Astrocyte (in vitro differentiated cells and primary cell): ENCODE data around the gene ADGRL1. TPM values are rescaled to one million over a fixed set of nuclear protein-coding genes. Genes with fewer than 3 reads are reported as not detected.
A peak's percentile ranks its signal among the peaks of the same experiment; 100 is the strongest.

ENCODE experiments used
- DNase-seq: peaks from one replicate; pipeline ENCODE4 v3.0.0-alpha.2; 2010; ENCODE audit warnings: low read depth
- FAIRE-seq: peaks from 2 replicates; lab custom pipeline; 2011; peaks lifted over from hg19 to GRCh38; lab: Jason Lieb, UNC
- H2AFZ ChIP-seq: 2 replicates; pipeline ENCODE4 v1.6.0; 2012; ENCODE audit warnings: low read depth, low read length, inconsistent platforms
- H3K27ac ChIP-seq: 2 replicates; pipeline ENCODE4 v1.5.1; 2011; ENCODE audit warnings: low read depth, low read length, inconsistent platforms
- H3K27me3 ChIP-seq: 2 replicates; pipeline ENCODE4 v1.6.0; 2011; ENCODE audit warnings: low read length, inconsistent platforms; ENCODE audit not compliant: insufficient read depth
- H3K36me3 ChIP-seq: 2 replicates; pipeline ENCODE4 v1.5.1; 2011; ENCODE audit warnings: low read length, inconsistent platforms; ENCODE audit not compliant: insufficient read depth
- H3K4me1 ChIP-seq: 2 replicates; pipeline ENCODE4 v1.5.1; 2011; ENCODE audit warnings: low read length, inconsistent platforms; ENCODE audit not compliant: insufficient read depth
- H3K4me2 ChIP-seq: 2 replicates; pipeline ENCODE4 v1.6.0; 2012; ENCODE audit warnings: low read length, inconsistent platforms
- H3K4me3 ChIP-seq: 2 replicates; pipeline ENCODE4 v1.5.1; 2011; ENCODE audit warnings: low read depth, mild to moderate bottlenecking, low read length, inconsistent platforms; ENCODE audit not compliant: insufficient read depth
- H3K79me2 ChIP-seq: 2 replicates; pipeline ENCODE4 v1.6.0; 2012; ENCODE audit warnings: mild to moderate bottlenecking, low read length, inconsistent platforms; ENCODE audit not compliant: insufficient read depth
- H3K9ac ChIP-seq: 2 replicates; pipeline ENCODE4 v1.6.0; 2012; ENCODE audit warnings: mild to moderate bottlenecking, low read length, inconsistent platforms
- H3K9me3 ChIP-seq: 2 replicates; pipeline ENCODE4 v1.5.1; 2012; ENCODE audit warnings: low read depth, mild to moderate bottlenecking, low read length, inconsistent platforms; ENCODE audit not compliant: insufficient read depth
- H4K20me1 ChIP-seq: 2 replicates; pipeline ENCODE4 v1.6.0; 2012; ENCODE audit warnings: low read length, inconsistent platforms; ENCODE audit not compliant: insufficient read depth
- H3K27ac Mint-ChIP-seq: one replicate; pipeline ENCODE4 v1.8.0; 2021; ENCODE audit warnings: mild to moderate bottlenecking, mixed read lengths; ENCODE audit not compliant: unreplicated experiment
- H3K27me3 Mint-ChIP-seq: one replicate; pipeline ENCODE4 v1.8.0; 2021; ENCODE audit warnings: low read depth, mixed read lengths; ENCODE audit not compliant: unreplicated experiment
- H3K36me3 Mint-ChIP-seq: one replicate; pipeline ENCODE4 v1.8.0; 2021; ENCODE audit warnings: low read depth, mixed read lengths; ENCODE audit not compliant: unreplicated experiment
- H3K4me1 Mint-ChIP-seq: one replicate; pipeline ENCODE4 v1.8.0; 2021; ENCODE audit warnings: low read depth, mixed read lengths; ENCODE audit not compliant: unreplicated experiment
- H3K4me3 Mint-ChIP-seq: one replicate; pipeline ENCODE4 v1.8.0; 2021; ENCODE audit warnings: mild to moderate bottlenecking, moderate library complexity, mixed read lengths; ENCODE audit not compliant: unreplicated experiment
- H3K9me3 Mint-ChIP-seq: one replicate; pipeline ENCODE4 v1.8.0; 2021; ENCODE audit warnings: mild to moderate bottlenecking, mixed read lengths; ENCODE audit not compliant: unreplicated experiment
- EZH2 ChIP-seq: IDR thresholded peaks from 2 replicates; pipeline ENCODE4 v1.6.1; 2012; ENCODE audit warnings: mild to moderate bottlenecking, low read length, inconsistent platforms; ENCODE audit not compliant: insufficient read depth
- total RNA-seq: library from RNA; stranded (reverse); gene quantifications from 2 replicates; pipeline ENCODE4 v1.2.1, GENCODE V29; 2021
- TF ChIP-seq, protein P1 (sequence below): IDR thresholded peaks from 2 replicates; pipeline ENCODE4 v1.5.1; 2011; ENCODE audit warnings: low read depth, mild to moderate bottlenecking, inconsistent platforms, low read length, moderate library complexity; ENCODE audit not compliant: insufficient read depth

ADGRL1 gene
- total RNA-seq, 1 donor from 2014 or later = 40.9 TPM

GRCh38 chr19:14115756-14116155 lies 90.2 kb downstream of the ADGRL1 start:
- FAIRE-seq (no peak), DNase-seq (no peak)
- no peaks in the 10 kb centered on the region for H3K27me3 ChIP-seq
- no peaks in the 10 kb centered on the region for H3K27me3 Mint-ChIP-seq
- H3K36me3 ChIP-seq = no peaks in the 10 kb centered on the region
- peaks cover 44% of the 10 kb centered on the region for H4K20me1 ChIP-seq
- H3K79me2 ChIP-seq = peaks cover 57% of the 10 kb centered on the region
- peak overlapping the region; percentile 90 for H3K4me3 ChIP-seq
- H3K9me3 ChIP-seq = no peaks in the 10 kb centered on the region
- H3K9ac ChIP-seq = no peak overlapping the region
- H3K9me3 Mint-ChIP-seq = no peaks in the 10 kb centered on the region
- no peaks in the 10 kb centered on the region for H3K36me3 Mint-ChIP-seq
- no peak overlapping the region for H2AFZ ChIP-seq
- no peak for TF ChIP-seq EZH2
- TF ChIP-seq, protein P1, sequence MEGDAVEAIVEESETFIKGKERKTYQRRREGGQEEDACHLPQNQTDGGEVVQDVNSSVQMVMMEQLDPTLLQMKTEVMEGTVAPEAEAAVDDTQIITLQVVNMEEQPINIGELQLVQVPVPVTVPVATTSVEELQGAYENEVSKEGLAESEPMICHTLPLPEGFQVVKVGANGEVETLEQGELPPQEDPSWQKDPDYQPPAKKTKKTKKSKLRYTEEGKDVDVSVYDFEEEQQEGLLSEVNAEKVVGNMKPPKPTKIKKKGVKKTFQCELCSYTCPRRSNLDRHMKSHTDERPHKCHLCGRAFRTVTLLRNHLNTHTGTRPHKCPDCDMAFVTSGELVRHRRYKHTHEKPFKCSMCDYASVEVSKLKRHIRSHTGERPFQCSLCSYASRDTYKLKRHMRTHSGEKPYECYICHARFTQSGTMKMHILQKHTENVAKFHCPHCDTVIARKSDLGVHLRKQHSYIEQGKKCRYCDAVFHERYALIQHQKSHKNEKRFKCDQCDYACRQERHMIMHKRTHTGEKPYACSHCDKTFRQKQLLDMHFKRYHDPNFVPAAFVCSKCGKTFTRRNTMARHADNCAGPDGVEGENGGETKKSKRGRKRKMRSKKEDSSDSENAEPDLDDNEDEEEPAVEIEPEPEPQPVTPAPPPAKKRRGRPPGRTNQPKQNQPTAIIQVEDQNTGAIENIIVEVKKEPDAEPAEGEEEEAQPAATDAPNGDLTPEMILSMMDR = no peak
- H3K27ac ChIP-seq = no peak overlapping the region
- peak overlapping the region; percentile 95 for H3K4me3 Mint-ChIP-seq
- H3K4me1 Mint-ChIP-seq = peaks cover 21% of the 10 kb centered on the region
- no peak overlapping the region for H3K27ac Mint-ChIP-seq
- peaks cover 33% of the 10 kb centered on the region for H3K4me1 ChIP-seq
- peak overlapping the region; percentile 100 for H3K4me2 ChIP-seq

GRCh38 chr19:14114854-14115253 lies 91.1 kb downstream of the ADGRL1 start:
- Mint-ChIP-seq H3K27ac (no peak overlapping the region), H3K36me3 (peaks cover 2% of the 10 kb centered on the region), H3K27me3 (no peaks in the 10 kb centered on the region), H3K4me3 (no peak overlapping the region), H3K9me3 (no peaks in the 10 kb centered on the region), H3K4me1 (peaks cover 21% of the 10 kb centered on the region)
- no peak for FAIRE-seq
- no peak overlapping the region for H3K4me3 ChIP-seq
- H3K36me3 ChIP-seq = no peaks in the 10 kb centered on the region
- H3K27me3 ChIP-seq = no peaks in the 10 kb centered on the region
- H3K4me2 ChIP-seq = no peak overlapping the region
- H3K9ac ChIP-seq = no peak overlapping the region
- H3K9me3 ChIP-seq = no peaks in the 10 kb centered on the region
- no peak for DNase-seq
- H2AFZ ChIP-seq = no peak overlapping the region
- H3K79me2 ChIP-seq = peaks cover 61% of the 10 kb centered on the region
- H3K4me1 ChIP-seq = peaks cover 33% of the 10 kb centered on the region
- H3K27ac ChIP-seq = no peak overlapping the region
- no peak for TF ChIP-seq EZH2
- TF ChIP-seq, protein P1 = peak; percentile 11
- peaks cover 52% of the 10 kb centered on the region for H4K20me1 ChIP-seq

DNA sequence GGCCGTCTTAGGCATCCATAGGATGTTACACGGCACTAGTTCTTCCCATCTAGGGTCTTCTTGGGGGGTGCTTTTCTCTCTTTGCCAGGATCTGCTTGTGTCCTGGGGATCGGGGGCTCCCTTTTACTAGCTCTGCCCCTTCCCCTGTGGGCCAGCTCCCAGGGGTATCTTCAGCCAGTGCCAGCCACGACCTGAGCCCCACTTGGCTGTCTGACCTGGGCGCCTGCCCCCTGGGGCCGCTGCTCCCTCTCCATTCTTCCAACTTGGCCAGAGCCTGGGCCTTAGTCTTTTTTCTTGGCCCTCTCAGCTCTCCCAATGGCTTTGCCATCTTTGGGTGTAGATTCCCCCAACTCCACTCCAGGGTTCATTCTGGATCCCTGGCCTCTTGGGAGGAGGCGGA lies 91.5 kb downstream of the ADGRL1 start:
- TF ChIP-seq, protein P1 = no peak
- TF ChIP-seq EZH2 = no peak
- Mint-ChIP-seq H3K9me3 (no peaks in the 10 kb centered on the region), H3K4me1 (peaks cover 21% of the 10 kb centered on the region), H3K36me3 (peaks cover 2% of the 10 kb centered on the region), H3K27ac (no peak overlapping the region), H3K27me3 (no peaks in the 10 kb centered on the region), H3K4me3 (no peak overlapping the region)
- peaks cover 52% of the 10 kb centered on the region for H4K20me1 ChIP-seq
- H2AFZ ChIP-seq = no peak overlapping the region
- no peaks in the 10 kb centered on the region for H3K36me3 ChIP-seq
- DNase-seq = no peak
- H3K4me1 ChIP-seq = peaks cover 33% of the 10 kb centered on the region
- no peak overlapping the region for H3K4me2 ChIP-seq
- H3K27ac ChIP-seq = no peak overlapping the region
- no peaks in the 10 kb centered on the region for H3K27me3 ChIP-seq
- no peaks in the 10 kb centered on the region for H3K9me3 ChIP-seq
- H3K4me3 ChIP-seq = no peak overlapping the region
- no peak overlapping the region for H3K9ac ChIP-seq
- FAIRE-seq = no peak
- H3K79me2 ChIP-seq = peaks cover 61% of the 10 kb centered on the region
